HG03135 (cell line): ENCODE results near the gene ITGA6.

Experiments used
- ATAC-seq: cut with Tn5 transposase; IDR thresholded peaks from one replicate; pipeline ENCODE4 v1.9.1; 2021; ENCODE audit warnings: mild to moderate bottlenecking, moderate library complexity; ENCODE audit not compliant: unreplicated experiment

ITGA6 gene

GRCh38 chr2:172462849-172463381 is 35.5 kb downstream of the ITGA6 start:
- ATAC-seq: no peak

GRCh38 chr2:172464400-172465129 is 37.2 kb downstream of the ITGA6 start:
- ATAC-seq: no peak

GRCh38 chr2:172465417-172466334 is 38.3 kb downstream of the ITGA6 start:
- no peak for ATAC-seq

- no peak for ATAC-seq
Measured at GRCh38 chr2:172467382-172467781, 40.0 kb downstream of the ITGA6 start.

GRCh38 chr2:172470958-172471922 is 43.9 kb downstream of the ITGA6 start:
- ATAC-seq: no peak

GRCh38 chr2:172472446-172473033 is 45.2 kb downstream of the ITGA6 start:
- no peak for ATAC-seq

GRCh38 chr2:172473167-172473566 is 45.8 kb downstream of the ITGA6 start:
- no peak for ATAC-seq

- ATAC-seq: no peak
Measured at GRCh38 chr2:172478353-172478752, 51.0 kb downstream of the ITGA6 start.

GRCh38 chr2:172480301-172481218 is 53.2 kb downstream of the ITGA6 start:
- ATAC-seq: no peak

GRCh38 chr2:172481507-172482262 is 54.3 kb downstream of the ITGA6 start:
- ATAC-seq: no peak

- ATAC-seq: no peak
Measured at GRCh38 chr2:172484253-172484652, 56.9 kb downstream of the ITGA6 start.

- ATAC-seq: no peak
Measured at GRCh38 chr2:172484706-172485105, 57.3 kb downstream of the ITGA6 start.

- ATAC-seq: no peak
Measured at GRCh38 chr2:172488556-172488955, 61.2 kb downstream of the ITGA6 start.

GRCh38 chr2:172489681-172490080 is 62.3 kb downstream of the ITGA6 start:
- no peak for ATAC-seq

- ATAC-seq: no peak
Measured at GRCh38 chr2:172496160-172496608, 68.8 kb downstream of the ITGA6 start.

- ATAC-seq: no peak
Measured at GRCh38 chr2:172507199-172507598, 79.8 kb downstream of the ITGA6 start.

- ATAC-seq: no peak
Measured at GRCh38 chr2:172510088-172510487, 82.7 kb downstream of the ITGA6 start.

- no peak for ATAC-seq
Measured at GRCh38 chr2:172510548-172510947, 83.2 kb downstream of the ITGA6 start.
